GM23338 (cell line): ENCODE data around the gene RRBP1. TPM values are rescaled to one million over a fixed set of nuclear protein-coding genes. Genes with fewer than 3 reads are reported as not detected.

ENCODE experiments used
- ATAC-seq: fragments of 200-7000 bp; cut with Tn5 transposase; 3 replicates; pipeline ENCODE4 v1.9.1; 2020
- DNase-seq: peaks from one replicate; pipeline ENCODE4 v3.0.0-alpha.2; 2015; ENCODE audit warnings: low spot score
- H2AFZ ChIP-seq: fragments of 200-600 bp; sonication (generic); 2 replicates; pipeline ENCODE4 v1.8.0; 2016; ENCODE audit warnings: antibody characterized with exemption, mild to moderate bottlenecking, moderate library complexity
- H3F3A ChIP-seq: fragments of 200-600 bp; sonication (generic); replicated peaks from 2 replicates; pipeline ENCODE4 v1.8.0; 2017; ENCODE audit warnings: antibody characterized with exemption, mixed run types, low read depth
- H3K27ac ChIP-seq: fragments of 200-600 bp; sonication (generic); 2 replicates; pipeline ENCODE4 v1.6.1; 2016; ENCODE audit warnings: low read depth
- H3K27me3 ChIP-seq: fragments of 200-600 bp; sonication (generic); 2 replicates; pipeline ENCODE4 v1.8.0; 2016; ENCODE audit warnings: mild to moderate bottlenecking, mixed run types, moderate library complexity; ENCODE audit not compliant: insufficient read depth
- H3K36me3 ChIP-seq: fragments of 200-600 bp; sonication (generic); 2 replicates; pipeline ENCODE4 v1.8.0; 2016; ENCODE audit warnings: mild to moderate bottlenecking; ENCODE audit not compliant: insufficient read depth
- H3K4me1 ChIP-seq: fragments of 200-600 bp; sonication (generic); 2 replicates; pipeline ENCODE4 v1.8.0; 2016; ENCODE audit warnings: mild to moderate bottlenecking, moderate library complexity; ENCODE audit not compliant: insufficient read depth
- H3K4me2 ChIP-seq: fragments of 200-600 bp; sonication (generic); 2 replicates; pipeline ENCODE4 v1.7.1; 2017; ENCODE audit warnings: mixed run types
- H3K4me3 ChIP-seq: fragments of 200-600 bp; sonication (generic); 2 replicates; pipeline ENCODE4 v1.6.1; 2016; ENCODE audit warnings: mixed run types
- H3K79me2 ChIP-seq: fragments of 200-600 bp; sonication (generic); replicated peaks from 2 replicates; pipeline ENCODE4 v1.8.0; 2017; ENCODE audit warnings: mild to moderate bottlenecking; ENCODE audit not compliant: insufficient read depth
- H3K9me2 ChIP-seq: fragments of 200-600 bp; sonication (generic); 2 replicates; pipeline ENCODE4 v1.8.0; 2017; ENCODE audit not compliant: insufficient read depth
- H4K20me1 ChIP-seq: fragments of 200-600 bp; sonication (generic); replicated peaks from 2 replicates; pipeline ENCODE4 v1.8.0; 2017; ENCODE audit warnings: mild to moderate bottlenecking; ENCODE audit not compliant: insufficient read depth
- H3K27ac Mint-ChIP-seq: 2 replicates; pipeline ENCODE4 v1.8.0; 2020; ENCODE audit warnings: inconsistent platforms, mild to moderate bottlenecking, moderate library complexity, mixed read lengths
- H3K27me3 Mint-ChIP-seq: 3 replicates; pipeline ENCODE4 v1.8.0; 2022; ENCODE audit warnings: low read depth, mild to moderate bottlenecking, moderate library complexity, mixed read lengths, inconsistent platforms; ENCODE audit not compliant: insufficient read depth, poor library complexity
- H3K36me3 Mint-ChIP-seq: 3 replicates; pipeline ENCODE4 v1.8.0; 2021; ENCODE audit warnings: low read depth, mild to moderate bottlenecking, inconsistent platforms, moderate library complexity, mixed read lengths
- H3K4me1 Mint-ChIP-seq: 3 replicates; pipeline ENCODE4 v1.8.0; 2020; ENCODE audit warnings: mild to moderate bottlenecking, inconsistent platforms, mixed read lengths
- H3K4me3 Mint-ChIP-seq: 3 replicates; pipeline ENCODE4 v1.8.0; 2021; ENCODE audit warnings: moderate library complexity, mild to moderate bottlenecking, inconsistent platforms, mixed read lengths
- H3K9me3 Mint-ChIP-seq: 3 replicates; pipeline ENCODE4 v1.8.0; 2020; ENCODE audit warnings: moderate library complexity, mild to moderate bottlenecking, inconsistent platforms, mixed read lengths
- CREB1 ChIP-seq: fragments of 250-450 bp; sonication (Bioruptor Pico); IDR thresholded peaks from 2 replicates; pipeline ENCODE4 v1.5.0; 2020; ENCODE audit warnings: low read depth, mild to moderate bottlenecking, moderate library complexity
- EZH2 ChIP-seq: fragments of 200-600 bp; sonication (generic); IDR thresholded peaks from one replicate; pipeline ENCODE4 v1.8.0; 2017; ENCODE audit warnings: antibody characterized with exemption, mild to moderate bottlenecking, low read depth; ENCODE audit not compliant: unreplicated experiment
- EZH2phosphoT487 ChIP-seq: fragments of 200-600 bp; sonication (generic); IDR thresholded peaks from one replicate; pipeline ENCODE4 v1.8.1; 2018; ENCODE audit warnings: antibody characterized with exemption; ENCODE audit not compliant: unreplicated experiment
- JUNB ChIP-seq: IDR thresholded peaks from one replicate; pipeline ENCODE4 v1.6.1; 2016; ENCODE audit warnings: antibody characterized with exemption; ENCODE audit not compliant: unreplicated experiment
- NANOG ChIP-seq: IDR thresholded peaks from 2 replicates; pipeline ENCODE4 v1.6.1; 2016; ENCODE audit warnings: antibody characterized with exemption, borderline replicate concordance
- STAT1 ChIP-seq: IDR thresholded peaks from one replicate; pipeline ENCODE4 v1.6.1; 2016; ENCODE audit warnings: antibody characterized with exemption; ENCODE audit not compliant: unreplicated experiment
- ZNF114 ChIP-seq: fragments of 250-450 bp; sonication (Bioruptor Pico); IDR thresholded peaks from 2 replicates; pipeline ENCODE4 v1.5.0; 2020; ENCODE audit warnings: mild to moderate bottlenecking, moderate library complexity
- ZNF331 ChIP-seq: fragments of 250-450 bp; sonication (Bioruptor Pico); IDR thresholded peaks from 2 replicates; pipeline ENCODE4 v1.5.0; 2020; ENCODE audit warnings: low read depth, mild to moderate bottlenecking, moderate library complexity
- polyA plus RNA-seq: library from polyadenylated mRNA; unstranded; fragments of >200 nt; fragmentation: Nextera tagmentation; extraction: Ambion mirVana; gene quantifications from 2 replicates; pipeline ENCODE4 v1.2.1, GENCODE V29; 2016
- total RNA-seq: library from RNA; depleted of rRNA; stranded (reverse); fragments of >200 nt; shearing (Covaris generic); gene quantifications from 2 replicates; pipeline ENCODE4 v1.2.3, GENCODE V29; 2014
- TF ChIP-seq, protein P1 (sequence below): fragments of 250-450 bp; sonication (Bioruptor Pico); IDR thresholded peaks from 2 replicates; pipeline ENCODE4 v1.5.0; 2020; ENCODE audit warnings: mild to moderate bottlenecking, moderate library complexity
- TF ChIP-seq, protein P2 (sequence below): IDR thresholded peaks from one replicate; pipeline ENCODE4 v1.6.1; 2018; ENCODE audit warnings: antibody characterized with exemption; ENCODE audit not compliant: unreplicated experiment

The RRBP1 gene
- total and polyA plus RNA-seq, 2 experiments from 2014 or later = 105 to 113 TPM

DNA sequence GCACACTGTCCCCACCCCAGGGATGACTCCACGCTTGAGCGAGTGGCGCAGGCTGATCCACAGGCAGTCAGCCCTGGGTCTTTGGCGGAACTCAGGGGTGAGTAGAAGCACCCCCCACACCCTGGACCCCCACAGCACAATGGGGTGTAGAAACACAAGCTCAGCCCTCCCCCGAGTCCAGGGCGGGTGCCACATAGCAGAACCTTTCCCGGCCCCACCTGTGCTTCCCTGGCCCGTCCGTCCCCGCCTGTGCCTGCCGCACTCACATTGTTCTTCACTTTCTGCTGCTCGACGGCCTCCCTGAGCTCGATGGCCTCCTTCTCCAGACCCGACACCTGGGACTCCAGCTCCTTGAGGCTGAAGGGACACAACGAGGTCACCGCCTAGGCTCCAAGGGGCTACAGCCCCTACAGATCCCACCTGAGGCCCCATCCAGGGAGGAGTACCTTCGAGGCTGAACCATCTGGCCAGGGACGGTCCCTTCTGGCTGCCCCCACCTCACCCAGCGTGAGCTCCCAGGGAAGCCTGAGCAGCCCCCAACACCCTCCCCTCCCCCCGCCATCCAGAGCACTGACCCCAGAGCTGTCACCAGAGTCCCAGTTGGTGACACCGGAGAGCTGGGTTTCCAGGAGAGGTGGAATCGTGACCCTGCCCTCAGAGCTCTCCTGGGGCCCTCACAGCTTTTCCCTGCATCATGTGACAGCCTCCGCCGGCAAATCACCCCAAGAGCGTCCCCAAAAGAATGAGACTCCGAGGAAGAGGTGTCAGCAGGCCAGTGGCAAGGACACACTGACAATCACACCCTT lies 56.6 kb downstream of the RRBP1 start:
- Mint-ChIP-seq H3K4me1 (no peaks in the 10 kb centered on the region; the same call in 2 of the 3 replicates), H3K27me3 (peaks cover 8% of the 10 kb centered on the region), H3K4me3 (no peak overlapping the region; the same call in 2 of the 3 replicates), H3K9me3 (0 out of 3 replicates have a peak, but pooled peaks cover 3% of the 10 kb centered on the region), H3K36me3 (peaks cover 65% of the 10 kb centered on the region), H3K27ac (peak overlapping the region; percentile 77; the same call in 1 of the 2 replicates)
- Histone ChIP-seq H4K20me1 (0 out of 2 replicates have a peak, but pooled peaks cover 4% of the 10 kb centered on the region), H3K36me3 (no peaks in the 10 kb centered on the region; the same call in 1 of the 2 replicates), H3F3A (no peaks in the 10 kb centered on the region), H3K27ac (no peak overlapping the region), H3K9me2 (no peaks in the 10 kb centered on the region), H3K4me2 (no peak overlapping the region), H3K79me2 (no peaks in the 10 kb centered on the region), H3K4me1 (no peaks in the 10 kb centered on the region), H3K27me3 (no peaks in the 10 kb centered on the region), H3K4me3 (no peak overlapping the region), H2AFZ (no peak overlapping the region)
- ATAC-seq (no peak), DNase-seq (no peak)
- no peak for TF ChIP-seq EZH2phosphoT487

DNA sequence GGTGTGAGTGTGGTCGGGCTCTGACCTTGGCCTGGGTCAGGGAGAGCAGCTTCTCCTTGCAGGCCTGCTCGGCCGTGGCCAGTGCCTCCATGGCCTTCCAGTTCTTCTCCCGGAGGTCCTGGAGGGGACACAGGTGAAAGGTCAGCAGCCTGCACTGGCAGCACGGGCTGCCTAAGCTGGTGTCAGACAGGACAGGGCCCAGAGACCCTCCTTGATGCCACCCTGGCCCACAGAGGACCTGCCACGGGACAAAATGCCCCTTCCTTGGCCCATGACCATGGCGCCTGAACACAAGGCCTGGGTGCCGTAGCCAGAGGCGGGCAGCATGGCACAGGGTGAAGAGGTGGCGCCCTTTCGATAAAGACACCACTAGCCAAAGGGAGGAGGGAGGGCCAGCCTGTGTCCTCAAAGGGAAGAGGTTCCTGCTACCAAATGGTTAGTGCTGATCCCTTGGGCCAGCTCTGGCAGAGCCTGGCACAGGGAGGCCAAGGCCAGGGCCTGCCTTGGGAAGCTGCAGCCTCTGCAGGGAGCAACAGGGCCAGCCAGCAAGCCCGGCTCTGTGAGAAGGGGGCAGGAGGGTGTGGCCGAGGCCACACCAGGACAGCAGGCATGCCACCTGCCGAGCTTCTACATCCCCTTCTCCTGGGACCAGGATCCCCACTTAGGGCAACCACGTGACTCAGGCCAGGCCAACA lies 57.3 kb downstream of the RRBP1 start:
- 0 out of 3 replicates have a peak, but pooled peaks cover 3% of the 10 kb centered on the region for H3K9me3 Mint-ChIP-seq
- H3K4me3 ChIP-seq = no peak overlapping the region
- TF ChIP-seq, protein P1, sequence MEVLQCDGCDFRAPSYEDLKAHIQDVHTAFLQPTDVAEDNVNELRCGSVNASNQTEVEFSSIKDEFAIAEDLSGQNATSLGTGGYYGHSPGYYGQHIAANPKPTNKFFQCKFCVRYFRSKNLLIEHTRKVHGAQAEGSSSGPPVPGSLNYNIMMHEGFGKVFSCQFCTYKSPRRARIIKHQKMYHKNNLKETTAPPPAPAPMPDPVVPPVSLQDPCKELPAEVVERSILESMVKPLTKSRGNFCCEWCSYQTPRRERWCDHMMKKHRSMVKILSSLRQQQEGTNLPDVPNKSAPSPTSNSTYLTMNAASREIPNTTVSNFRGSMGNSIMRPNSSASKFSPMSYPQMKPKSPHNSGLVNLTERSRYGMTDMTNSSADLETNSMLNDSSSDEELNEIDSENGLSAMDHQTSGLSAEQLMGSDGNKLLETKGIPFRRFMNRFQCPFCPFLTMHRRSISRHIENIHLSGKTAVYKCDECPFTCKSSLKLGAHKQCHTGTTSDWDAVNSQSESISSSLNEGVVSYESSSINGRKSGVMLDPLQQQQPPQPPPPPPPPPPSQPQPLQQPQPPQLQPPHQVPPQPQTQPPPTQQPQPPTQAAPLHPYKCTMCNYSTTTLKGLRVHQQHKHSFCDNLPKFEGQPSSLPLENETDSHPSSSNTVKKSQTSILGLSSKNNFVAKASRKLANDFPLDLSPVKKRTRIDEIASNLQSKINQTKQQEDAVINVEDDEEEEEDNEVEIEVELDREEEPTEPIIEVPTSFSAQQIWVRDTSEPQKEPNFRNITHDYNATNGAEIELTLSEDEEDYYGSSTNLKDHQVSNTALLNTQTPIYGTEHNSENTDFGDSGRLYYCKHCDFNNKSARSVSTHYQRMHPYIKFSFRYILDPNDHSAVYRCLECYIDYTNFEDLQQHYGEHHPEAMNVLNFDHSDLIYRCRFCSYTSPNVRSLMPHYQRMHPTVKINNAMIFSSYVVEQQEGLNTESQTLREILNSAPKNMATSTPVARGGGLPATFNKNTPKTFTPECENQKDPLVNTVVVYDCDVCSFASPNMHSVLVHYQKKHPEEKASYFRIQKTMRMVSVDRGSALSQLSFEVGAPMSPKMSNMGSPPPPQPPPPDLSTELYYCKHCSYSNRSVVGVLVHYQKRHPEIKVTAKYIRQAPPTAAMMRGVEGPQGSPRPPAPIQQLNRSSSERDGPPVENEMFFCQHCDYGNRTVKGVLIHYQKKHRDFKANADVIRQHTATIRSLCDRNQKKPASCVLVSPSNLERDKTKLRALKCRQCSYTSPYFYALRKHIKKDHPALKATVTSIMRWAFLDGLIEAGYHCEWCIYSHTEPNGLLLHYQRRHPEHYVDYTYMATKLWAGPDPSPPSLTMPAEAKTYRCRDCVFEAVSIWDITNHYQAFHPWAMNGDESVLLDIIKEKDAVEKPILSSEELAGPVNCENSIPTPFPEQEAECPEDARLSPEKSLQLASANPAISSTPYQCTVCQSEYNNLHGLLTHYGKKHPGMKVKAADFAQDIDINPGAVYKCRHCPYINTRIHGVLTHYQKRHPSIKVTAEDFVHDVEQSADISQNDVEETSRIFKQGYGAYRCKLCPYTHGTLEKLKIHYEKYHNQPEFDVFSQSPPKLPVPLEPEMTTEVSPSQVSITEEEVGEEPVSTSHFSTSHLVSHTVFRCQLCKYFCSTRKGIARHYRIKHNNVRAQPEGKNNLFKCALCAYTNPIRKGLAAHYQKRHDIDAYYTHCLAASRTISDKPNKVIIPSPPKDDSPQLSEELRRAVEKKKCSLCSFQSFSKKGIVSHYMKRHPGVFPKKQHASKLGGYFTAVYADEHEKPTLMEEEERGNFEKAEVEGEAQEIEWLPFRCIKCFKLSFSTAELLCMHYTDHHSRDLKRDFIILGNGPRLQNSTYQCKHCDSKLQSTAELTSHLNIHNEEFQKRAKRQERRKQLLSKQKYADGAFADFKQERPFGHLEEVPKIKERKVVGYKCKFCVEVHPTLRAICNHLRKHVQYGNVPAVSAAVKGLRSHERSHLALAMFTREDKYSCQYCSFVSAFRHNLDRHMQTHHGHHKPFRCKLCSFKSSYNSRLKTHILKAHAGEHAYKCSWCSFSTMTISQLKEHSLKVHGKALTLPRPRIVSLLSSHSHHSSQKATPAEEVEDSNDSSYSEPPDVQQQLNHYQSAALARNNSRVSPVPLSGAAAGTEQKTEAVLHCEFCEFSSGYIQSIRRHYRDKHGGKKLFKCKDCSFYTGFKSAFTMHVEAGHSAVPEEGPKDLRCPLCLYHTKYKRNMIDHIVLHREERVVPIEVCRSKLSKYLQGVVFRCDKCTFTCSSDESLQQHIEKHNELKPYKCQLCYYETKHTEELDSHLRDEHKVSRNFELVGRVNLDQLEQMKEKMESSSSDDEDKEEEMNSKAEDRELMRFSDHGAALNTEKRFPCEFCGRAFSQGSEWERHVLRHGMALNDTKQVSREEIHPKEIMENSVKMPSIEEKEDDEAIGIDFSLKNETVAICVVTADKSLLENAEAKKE (CRISPR knock-in tag) = no peak
- TF ChIP-seq EZH2 (no peak), ZNF331 (no peak), CREB1 (CRISPR knock-in tag) (no peak), JUNB (no peak), ZNF114 (no peak), NANOG (no peak), STAT1 (no peak)
- TF ChIP-seq, protein P2, sequence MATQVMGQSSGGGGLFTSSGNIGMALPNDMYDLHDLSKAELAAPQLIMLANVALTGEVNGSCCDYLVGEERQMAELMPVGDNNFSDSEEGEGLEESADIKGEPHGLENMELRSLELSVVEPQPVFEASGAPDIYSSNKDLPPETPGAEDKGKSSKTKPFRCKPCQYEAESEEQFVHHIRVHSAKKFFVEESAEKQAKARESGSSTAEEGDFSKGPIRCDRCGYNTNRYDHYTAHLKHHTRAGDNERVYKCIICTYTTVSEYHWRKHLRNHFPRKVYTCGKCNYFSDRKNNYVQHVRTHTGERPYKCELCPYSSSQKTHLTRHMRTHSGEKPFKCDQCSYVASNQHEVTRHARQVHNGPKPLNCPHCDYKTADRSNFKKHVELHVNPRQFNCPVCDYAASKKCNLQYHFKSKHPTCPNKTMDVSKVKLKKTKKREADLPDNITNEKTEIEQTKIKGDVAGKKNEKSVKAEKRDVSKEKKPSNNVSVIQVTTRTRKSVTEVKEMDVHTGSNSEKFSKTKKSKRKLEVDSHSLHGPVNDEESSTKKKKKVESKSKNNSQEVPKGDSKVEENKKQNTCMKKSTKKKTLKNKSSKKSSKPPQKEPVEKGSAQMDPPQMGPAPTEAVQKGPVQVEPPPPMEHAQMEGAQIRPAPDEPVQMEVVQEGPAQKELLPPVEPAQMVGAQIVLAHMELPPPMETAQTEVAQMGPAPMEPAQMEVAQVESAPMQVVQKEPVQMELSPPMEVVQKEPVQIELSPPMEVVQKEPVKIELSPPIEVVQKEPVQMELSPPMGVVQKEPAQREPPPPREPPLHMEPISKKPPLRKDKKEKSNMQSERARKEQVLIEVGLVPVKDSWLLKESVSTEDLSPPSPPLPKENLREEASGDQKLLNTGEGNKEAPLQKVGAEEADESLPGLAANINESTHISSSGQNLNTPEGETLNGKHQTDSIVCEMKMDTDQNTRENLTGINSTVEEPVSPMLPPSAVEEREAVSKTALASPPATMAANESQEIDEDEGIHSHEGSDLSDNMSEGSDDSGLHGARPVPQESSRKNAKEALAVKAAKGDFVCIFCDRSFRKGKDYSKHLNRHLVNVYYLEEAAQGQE = no peak

More for the DNA sequence above, 57.3 kb downstream of the RRBP1 start:
- Histone ChIP-seq H4K20me1 (0 out of 2 replicates have a peak, but pooled peaks cover 4% of the 10 kb centered on the region), H3K27ac (no peak overlapping the region), H2AFZ (no peak overlapping the region), H3K79me2 (no peaks in the 10 kb centered on the region), H3K9me2 (no peaks in the 10 kb centered on the region), H3K27me3 (no peaks in the 10 kb centered on the region), H3K4me2 (no peak overlapping the region), H3K36me3 (no peaks in the 10 kb centered on the region; the same call in 1 of the 2 replicates), H3F3A (no peaks in the 10 kb centered on the region), H3K4me1 (no peaks in the 10 kb centered on the region)
- Mint-ChIP-seq H3K27me3 (peaks cover 8% of the 10 kb centered on the region), H3K4me1 (no peaks in the 10 kb centered on the region; the same call in 2 of the 3 replicates), H3K36me3 (peaks cover 66% of the 10 kb centered on the region), H3K27ac (no peak overlapping the region), H3K4me3 (no peak overlapping the region)
- no peak for ATAC-seq
- DNase-seq = no peak
